KG1 (cell line): ENCODE results near the gene CDHR5.

Source experiments
- DNase-seq: peaks from one replicate; lab custom pipeline; 2025; lab: John Stamatoyannopoulos, UW

Gene CDHR5

GRCh38 chr11:643849-644738, 19.3 kb upstream of the CDHR5 start:
- DNase-seq, result no peak

- no peak for DNase-seq
Observed at GRCh38 chr11:643366-643765, 18.6 kb upstream of the CDHR5 start.

- DNase-seq, result no peak
Observed at GRCh38 chr11:641806-642370, 17.1 kb upstream of the CDHR5 start.

- no peak for DNase-seq
Observed at GRCh38 chr11:640021-640706, 15.4 kb upstream of the CDHR5 start.

GRCh38 chr11:639332-639955, 14.7 kb upstream of the CDHR5 start:
- DNase-seq, result no peak

DNA sequence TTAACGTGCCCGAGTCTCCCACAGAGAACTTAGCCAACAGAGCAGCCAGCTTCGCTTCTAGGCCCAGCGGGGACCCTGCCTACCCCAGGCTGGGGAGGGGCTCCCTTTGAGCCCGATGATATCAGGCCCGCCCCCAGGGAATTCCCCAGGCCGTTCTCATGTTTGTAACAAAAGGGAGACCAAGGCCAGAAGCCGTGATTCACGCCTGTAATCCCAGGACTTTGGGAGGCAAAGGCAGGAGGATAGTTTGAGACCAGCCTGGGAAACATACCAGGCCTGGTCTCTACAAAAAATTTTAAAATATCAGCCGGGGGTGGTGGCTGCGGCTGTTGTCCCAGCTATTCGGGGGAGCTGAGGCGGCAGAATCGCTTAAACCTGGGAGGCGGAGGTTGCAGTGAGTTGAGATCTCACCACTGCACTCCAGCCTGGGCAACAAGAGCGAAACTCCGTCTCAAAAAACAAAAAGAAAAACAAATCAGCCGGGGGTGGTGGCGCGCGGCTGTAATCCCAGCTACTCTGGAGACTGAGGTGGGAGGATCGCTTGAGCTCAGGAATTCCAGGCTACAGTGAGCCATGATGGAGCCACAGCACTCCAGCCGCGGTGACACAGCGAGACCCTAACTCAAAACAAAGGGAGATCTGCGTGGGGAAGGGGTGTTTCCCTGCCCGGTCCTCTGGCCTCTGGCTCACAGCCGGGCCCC, 14.0 kb upstream of the CDHR5 start:
- DNase-seq, result no peak

- DNase-seq, result no peak
Observed at GRCh38 chr11:637593-638521, 13.1 kb upstream of the CDHR5 start.

- DNase-seq, result no peak
Observed at GRCh38 chr11:637333-637592, 12.5 kb upstream of the CDHR5 start.

DNA sequence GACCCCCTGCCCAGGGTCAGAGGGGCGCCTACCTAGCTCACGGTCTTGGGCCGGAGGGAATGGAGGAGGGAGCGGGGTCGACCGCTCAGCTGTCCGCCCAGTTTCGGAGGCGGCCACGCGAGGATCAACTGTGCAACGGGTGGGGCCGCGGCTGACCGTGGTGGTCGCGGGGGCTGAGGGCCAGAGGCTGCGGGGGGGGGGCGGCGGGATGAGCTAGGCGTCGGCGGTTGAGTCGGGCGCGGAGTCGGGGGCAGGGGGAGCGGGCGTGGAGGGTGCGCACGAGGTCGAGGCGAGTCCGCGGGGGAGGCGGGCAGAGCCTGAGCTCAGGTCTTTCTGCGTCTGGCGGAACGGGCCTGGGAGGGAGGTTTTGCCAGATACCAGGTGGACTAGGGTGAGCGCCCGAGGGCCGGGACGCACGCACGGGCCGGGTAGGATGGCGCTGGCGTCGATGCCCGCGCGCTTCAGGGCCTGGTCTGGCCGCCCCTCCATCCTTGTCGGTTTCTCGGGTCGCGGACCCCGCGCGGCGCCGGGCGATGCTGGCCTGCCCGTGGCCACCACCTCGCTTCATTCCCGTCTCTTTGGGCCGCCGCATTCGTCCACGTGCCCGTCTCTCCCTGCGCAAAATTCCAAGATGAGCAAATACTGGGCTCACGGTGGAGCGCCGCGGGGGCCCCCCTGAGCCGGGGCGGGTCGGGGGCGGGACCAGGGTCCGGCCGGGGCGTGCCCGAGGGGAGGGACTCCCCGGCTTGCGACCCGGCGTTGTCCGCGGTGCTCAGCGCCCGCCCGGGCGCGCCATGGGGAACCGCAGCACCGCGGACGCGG, 12.0 kb upstream of the CDHR5 start, which contains the start of gene DRD4:
DRD4 (plus strand) TSS at position 759 of the 822 bp plus-strand sequence; CDS start at position 795, 36 bp downstream.
- no peak for DNase-seq

DNA sequence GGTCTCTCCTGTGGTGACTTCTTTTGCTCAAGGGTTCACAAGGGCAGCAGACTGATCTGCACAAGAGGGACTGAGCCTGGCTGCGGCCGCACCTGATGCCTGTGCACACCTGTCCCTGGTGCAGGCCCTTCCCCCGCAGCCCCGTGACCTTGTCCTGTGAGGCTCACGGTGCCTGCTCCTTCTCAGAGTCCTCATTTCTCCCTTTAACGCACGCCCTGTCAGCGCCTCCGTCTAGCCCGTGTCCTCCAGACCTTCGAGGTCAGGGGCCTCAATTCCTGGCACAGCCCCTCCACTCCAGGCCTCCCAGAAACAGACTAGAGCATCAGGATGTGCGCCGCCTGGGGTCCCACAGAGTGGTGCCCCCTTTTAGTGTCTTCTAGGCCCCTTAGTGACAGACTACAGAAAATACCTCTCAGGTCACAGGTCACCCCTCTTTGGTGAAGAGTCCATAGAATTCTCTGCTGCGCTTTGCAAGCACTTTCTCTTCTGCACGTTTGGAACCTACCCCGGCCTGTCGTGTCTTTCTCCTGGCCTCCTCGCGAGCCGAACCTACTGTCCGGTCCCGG, 11.3 kb upstream of the CDHR5 start:
- DNase-seq, result no peak

- no peak for DNase-seq
Observed at GRCh38 chr11:630871-631270, 6.1 kb upstream of the CDHR5 start.

- DNase-seq, result no peak
Observed at GRCh38 chr11:629237-629583, 4.5 kb upstream of the CDHR5 start.

- DNase-seq, result no peak
Observed at GRCh38 chr11:628056-628455, 3.3 kb upstream of the CDHR5 start.

DNA sequence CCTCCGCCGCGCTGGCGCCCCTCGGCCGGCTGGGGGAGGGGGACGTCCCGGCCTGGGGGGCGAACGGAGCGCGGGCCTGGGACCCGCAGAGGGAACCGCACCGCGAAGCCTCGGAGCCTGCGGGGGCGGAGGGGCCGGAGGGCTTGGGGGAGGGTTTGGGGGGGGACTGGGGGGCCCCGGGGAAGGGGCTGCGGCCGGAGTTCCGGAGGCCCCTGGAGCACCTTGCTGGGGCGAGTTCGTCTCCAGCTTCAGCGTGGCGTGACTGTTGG, 2.5 kb upstream of the CDHR5 start:
- DNase-seq, result no peak

DNA sequence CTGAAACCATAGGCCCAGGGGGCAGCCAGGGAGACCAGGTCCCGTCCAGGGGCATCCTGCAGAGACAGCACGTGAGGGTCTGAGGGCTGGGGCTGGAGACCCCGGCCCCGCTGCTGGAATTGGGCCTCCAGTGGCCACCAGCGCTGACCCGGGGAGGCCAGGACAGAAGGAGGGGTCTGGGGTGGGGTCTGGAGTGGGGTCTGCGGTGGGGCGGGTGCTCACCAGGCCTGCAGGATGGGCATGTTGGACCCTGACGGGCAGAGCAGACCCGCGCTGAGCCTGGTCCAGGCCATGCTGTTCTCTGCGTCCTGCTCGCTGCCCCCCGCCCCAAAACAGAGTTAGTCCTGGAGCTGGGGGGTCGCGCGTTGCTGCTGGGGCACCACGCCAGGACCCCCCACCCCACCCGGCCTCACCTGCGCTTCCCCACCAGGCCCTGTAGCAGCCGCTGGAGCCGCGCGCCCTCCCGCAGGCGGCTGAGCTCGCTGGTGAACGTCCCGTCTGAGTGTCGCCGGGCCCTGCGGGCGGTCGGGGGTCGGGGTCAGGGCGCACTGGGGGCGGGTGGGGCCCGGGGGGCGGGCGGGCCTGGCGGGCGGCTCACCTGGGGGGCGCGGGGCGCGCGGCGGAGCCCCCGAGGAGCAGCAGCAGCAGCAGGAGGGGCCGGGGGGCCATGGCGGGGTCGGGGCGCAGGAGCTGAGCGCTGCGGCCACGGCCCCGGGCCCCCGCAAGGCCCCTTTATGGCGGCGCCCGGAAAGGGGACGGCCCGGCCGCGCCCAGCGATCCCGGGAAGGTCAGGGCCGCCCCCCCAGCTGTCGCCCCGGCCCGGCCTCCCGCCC, 1.9 kb upstream of the CDHR5 start, which contains the start of gene SCT:
SCT (minus strand) TSS at position 707 of the 833 bp plus-strand sequence; CDS start at position 669, 38 bp downstream.
- no peak for DNase-seq

- DNase-seq, result no peak
Observed at GRCh38 chr11:625636-626268, 997 bp upstream of the CDHR5 start.

- DNase-seq, result no peak
Observed at GRCh38 chr11:623999-624704, 603 bp downstream of the CDHR5 start.

DNA sequence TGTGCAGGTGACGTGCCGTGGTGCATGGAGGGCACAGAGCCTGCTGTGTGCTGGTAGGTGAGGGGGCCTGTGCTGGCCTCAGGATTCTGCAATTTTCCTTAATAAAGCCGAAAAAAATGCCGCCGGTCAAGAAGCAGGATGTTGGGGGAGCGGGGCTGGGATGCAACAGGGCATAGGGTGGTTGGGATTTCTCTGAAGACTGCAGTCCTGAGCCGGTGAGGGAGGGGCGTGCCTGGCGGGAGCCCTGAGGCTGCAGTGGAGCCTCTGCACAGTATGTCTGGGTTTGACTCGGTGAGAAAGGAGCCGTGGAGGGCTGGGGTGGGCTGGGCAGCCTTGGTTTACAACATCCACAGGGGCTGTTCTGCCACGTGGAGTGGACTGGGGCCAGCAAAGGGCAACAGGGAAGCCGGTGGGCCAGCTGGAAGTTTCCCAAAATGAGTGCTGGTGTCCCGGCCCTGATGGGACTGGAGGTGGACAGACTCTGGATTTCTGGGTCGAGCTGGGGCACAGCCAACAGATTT, 1.3 kb downstream of the CDHR5 start:
- DNase-seq, result no peak
